ENCODE data around the gene C22orf42. TPM values are rescaled to one million over a fixed set of nuclear protein-coding genes. Genes with fewer than 3 reads are reported as not detected.

The C22orf42 gene
- total RNA-seq, 1 experiment from 2014 or later = not detected

DNA sequence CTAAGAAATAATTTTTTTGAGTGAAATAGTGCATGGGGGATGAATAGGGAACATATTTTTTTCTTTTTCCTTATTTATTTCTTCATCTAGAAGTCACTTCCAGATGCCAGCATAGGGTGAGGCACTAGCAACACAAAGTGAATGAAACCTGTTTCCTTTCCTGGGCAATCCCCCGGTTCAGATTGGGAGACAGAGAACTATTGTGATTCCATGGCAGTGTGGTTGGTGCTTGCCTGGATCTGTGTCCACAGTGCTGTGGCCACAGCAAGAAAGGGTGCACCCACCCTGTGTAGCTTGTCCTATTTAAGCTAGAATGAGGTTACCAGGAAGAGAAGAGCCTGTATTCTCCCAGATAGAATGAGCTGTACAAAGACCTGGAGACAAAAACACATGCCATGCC is 58.4 kb downstream of the C22orf42 start:
- H2BK5ac ChIP-seq (ENCODE audit: insufficient read length, low read length) = no peak overlapping the region
- H3K27ac ChIP-seq (ENCODE audit: insufficient read length, low read depth, low read length) = no peak overlapping the region
- H3K4me1 ChIP-seq (ENCODE audit: insufficient read depth, low read length) = no peaks in the 10 kb centered on the region
- H3K79me2 ChIP-seq (ENCODE audit: insufficient read depth, low read length) = no peaks in the 10 kb centered on the region
- no peak overlapping the region for H3K4me2 ChIP-seq (ENCODE audit: insufficient read depth, insufficient read length, low read length)
- Mint-ChIP-seq H3K27me3 (ENCODE audit: low read depth) (peaks cover 71% of the 10 kb centered on the region), H3K27ac (no peak overlapping the region), H3K36me3 (ENCODE audit: insufficient read depth in 1 of 3, low read depth in 3 of 3) (no peaks in the 10 kb centered on the region), H3K4me3 (no peak overlapping the region), H3K4me1 (no peaks in the 10 kb centered on the region), H3K9me3 (no peaks in the 10 kb centered on the region)
- no peak overlapping the region for H3K56ac ChIP-seq (ENCODE audit: insufficient read length, low read depth, low read length)
- no peak overlapping the region for H2BK15ac ChIP-seq (ENCODE audit: low read depth, low read length)
- H3T11ph ChIP-seq (ENCODE audit: low read length) = no peak overlapping the region
- DNase-seq = no peak
- H3K27me3 ChIP-seq (ENCODE audit: insufficient read depth, low read length) = no peaks in the 10 kb centered on the region
- no peaks in the 10 kb centered on the region for H4K20me1 ChIP-seq (ENCODE audit: control insufficient read depth, insufficient read depth, insufficient read length)
- H3K9ac ChIP-seq (ENCODE audit: extremely low read depth, insufficient read length, low read length) = no peak overlapping the region
- no peak overlapping the region for H2BK120ac ChIP-seq (ENCODE audit: low read depth, low read length, poor library complexity, severe bottlenecking)
- no peak overlapping the region for H2BK20ac ChIP-seq (ENCODE audit: low read depth, low read length, poor library complexity, severe bottlenecking)
- H3K9me3 ChIP-seq (ENCODE audit: control insufficient read depth, low read depth, low read length) = no peaks in the 10 kb centered on the region
- no peak overlapping the region for H4K5ac ChIP-seq (ENCODE audit: insufficient read length, low read depth, low read length)
- no peaks in the 10 kb centered on the region for H3K79me1 ChIP-seq (ENCODE audit: insufficient read depth, low read depth, low read length, poor library complexity, severe bottlenecking)
- TF ChIP-seq, protein P1, sequence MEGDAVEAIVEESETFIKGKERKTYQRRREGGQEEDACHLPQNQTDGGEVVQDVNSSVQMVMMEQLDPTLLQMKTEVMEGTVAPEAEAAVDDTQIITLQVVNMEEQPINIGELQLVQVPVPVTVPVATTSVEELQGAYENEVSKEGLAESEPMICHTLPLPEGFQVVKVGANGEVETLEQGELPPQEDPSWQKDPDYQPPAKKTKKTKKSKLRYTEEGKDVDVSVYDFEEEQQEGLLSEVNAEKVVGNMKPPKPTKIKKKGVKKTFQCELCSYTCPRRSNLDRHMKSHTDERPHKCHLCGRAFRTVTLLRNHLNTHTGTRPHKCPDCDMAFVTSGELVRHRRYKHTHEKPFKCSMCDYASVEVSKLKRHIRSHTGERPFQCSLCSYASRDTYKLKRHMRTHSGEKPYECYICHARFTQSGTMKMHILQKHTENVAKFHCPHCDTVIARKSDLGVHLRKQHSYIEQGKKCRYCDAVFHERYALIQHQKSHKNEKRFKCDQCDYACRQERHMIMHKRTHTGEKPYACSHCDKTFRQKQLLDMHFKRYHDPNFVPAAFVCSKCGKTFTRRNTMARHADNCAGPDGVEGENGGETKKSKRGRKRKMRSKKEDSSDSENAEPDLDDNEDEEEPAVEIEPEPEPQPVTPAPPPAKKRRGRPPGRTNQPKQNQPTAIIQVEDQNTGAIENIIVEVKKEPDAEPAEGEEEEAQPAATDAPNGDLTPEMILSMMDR (conservative IDR thresholded peaks at IDR 0.05) = no peak
- no peak overlapping the region for H4K8ac ChIP-seq (replicated peaks; ENCODE audit: insufficient read length, low read depth, low read length)
- H3K18ac ChIP-seq (ENCODE audit: insufficient read length, low read depth, low read length) = no peak overlapping the region
- no peak overlapping the region for H4K91ac ChIP-seq (ENCODE audit: insufficient read length, low read depth, low read length)
- no CpG with 5 or more reads among the region's 1 CpG for WGBS (ENCODE audit: extremely low coverage, insufficient read length, low lambda C conversion rate)
- no peak overlapping the region for H2AK5ac ChIP-seq (ENCODE audit: insufficient read length, low read length)
- no peak overlapping the region for H2AFZ ChIP-seq (ENCODE audit: low read length)
- H3K4ac ChIP-seq (ENCODE audit: low read depth, low read length) = no peak overlapping the region
- no peak overlapping the region for H2BK12ac ChIP-seq (ENCODE audit: insufficient read length, low read depth, low read length)
- H3K14ac ChIP-seq (ENCODE audit: insufficient read depth, low read length) = no peak overlapping the region
- H3K23ac ChIP-seq (ENCODE audit: insufficient read length, low read depth, low read length) = no peak overlapping the region
- H3K23me2 ChIP-seq (ENCODE audit: insufficient read length, low read depth, low read length, poor library complexity, severe bottlenecking) = no peaks in the 10 kb centered on the region

Other genes with a start within 250 kb of the C22orf42 start
- 231 and 250 TPM in 2 replicates for gene YWHAH, start 214.8 kb downstream of the C22orf42 start, total RNA-seq (2021)
- not detected in 2 replicates for gene SLC5A1, start 116.0 kb downstream of the C22orf42 start, total RNA-seq (2021)
- not detected in 2 replicates for gene RFPL2, start 45.8 kb upstream of the C22orf42 start, total RNA-seq (2021)
- not detected in 2 replicates for gene SLC5A4, start 96.0 kb upstream of the C22orf42 start, total RNA-seq (2021)
- not detected in 2 replicates for gene RFPL3, start 198.6 kb upstream of the C22orf42 start, total RNA-seq (2021)

Data from H9 (cell line).